K562 (cell line): ENCODE results near the gene GAS2L1. TPM values are rescaled to one million over a fixed set of nuclear protein-coding genes. Genes with fewer than 3 reads are reported as not detected.
A peak's percentile ranks its signal among the peaks of the same experiment; 100 is the strongest.

ENCODE experiments used
- ATF1 ChIP-seq, 2 experiments: fragments of 450-650 bp in 1 of 2; IDR thresholded peaks; 2 replicates each; pipeline ENCODE4 v1.6.1; 2016; ENCODE audit warnings: missing compliant biosample characterization in 1 of 2, missing genetic modification characterization in 1 of 2
- CHD1 ChIP-seq: fragments of 200-600 bp; sonication (generic); IDR thresholded peaks from one replicate; pipeline ENCODE4 v1.6.1; 2012; ENCODE audit warnings: mild to moderate bottlenecking, moderate library complexity, low read length, inconsistent platforms
- CSDE1 ChIP-seq, 2 experiments: fragments of 450-650 bp; IDR thresholded peaks; 2 replicates each; pipeline ENCODE4 v1.6.1; 2016; ENCODE audit warnings: mild to moderate bottlenecking in 1 of 2
- GABPA ChIP-seq: fragments of 200-800 bp; sonication (Bioruptor generic); conservative IDR thresholded peaks from 2 replicates; pipeline ENCODE4 v1.6.1; 2016; ENCODE audit warnings: low read depth, missing genetic modification characterization, missing compliant biosample characterization
- MCM5 ChIP-seq: fragments of 450-650 bp; IDR thresholded peaks from 2 replicates; pipeline ENCODE4 v1.6.1; 2016; ENCODE audit warnings: low read depth
- NCOA6 ChIP-seq: fragments of 450-650 bp; IDR thresholded peaks from 2 replicates; pipeline ENCODE4 v1.6.1; 2017; ENCODE audit warnings: mild to moderate bottlenecking
- NFYB ChIP-seq: IDR thresholded peaks from 2 replicates; pipeline ENCODE4 v1.6.1; 2011; ENCODE audit warnings: mild to moderate bottlenecking, moderate library complexity; ENCODE audit not compliant: insufficient read length; ENCODE audit errors: extremely low read depth
- OTX1 ChIP-seq: fragments of 450-650 bp; formaldehyde crosslinking; IDR thresholded peaks from 2 replicates; pipeline ENCODE4 v1.4.0; 2022; ENCODE audit warnings: mild to moderate bottlenecking
- PHF20 ChIP-seq: fragments of 450-650 bp; IDR thresholded peaks from 2 replicates; pipeline ENCODE4 v1.6.1; 2018; ENCODE audit not compliant: partially characterized antibody
- SMARCA5 ChIP-seq: fragments of 450-650 bp; IDR thresholded peaks from 2 replicates; pipeline ENCODE4 v1.6.1; 2016
- SOX6 ChIP-seq: fragments of 450-650 bp; IDR thresholded peaks from 2 replicates; pipeline ENCODE4 v1.6.1; 2014; ENCODE audit warnings: mild to moderate bottlenecking
- SRSF3 ChIP-seq: fragments of 200-400 bp; formaldehyde crosslinking; IDR thresholded peaks from 2 replicates; pipeline ENCODE4 v1.6.1; 2016; ENCODE audit warnings: mild to moderate bottlenecking, low read length, moderate library complexity; ENCODE audit not compliant: insufficient read depth
- XRCC4 ChIP-seq: IDR thresholded peaks from one replicate; pipeline ENCODE4 v1.6.1; 2011; ENCODE audit not compliant: insufficient read depth, insufficient read length; ENCODE audit errors: extremely low read depth
- ZEB2 ChIP-seq: fragments of 450-650 bp; IDR thresholded peaks from 2 replicates; pipeline ENCODE4 v1.6.1; 2016
- ZNF232 ChIP-seq: sonication (generic); formaldehyde crosslinking; IDR thresholded peaks from 2 replicates; pipeline ENCODE4 v1.8.0; 2022; ENCODE audit warnings: mild to moderate bottlenecking, missing genetic modification reagents
- polyA plus RNA-seq, 8 experiments: library from polyadenylated mRNA; depleted of rRNA in 4 of 8; stranded (reverse) in 5 of 8; unstranded in 3 of 8; fragments of >200 nt; fragmentation: Nextera tagmentation in 2 of 8; fragmentation: Illumina TruSeq in 1 of 8; extraction: Ambion mirVana in 2 of 8; extraction: Trizol in 1 of 8; gene quantifications; 2 replicates each; pipeline versions ENCODE4 v1.2.1 to v1.2.3, GENCODE V29; 2011 to 2014; ENCODE audit warnings: inconsistent platforms in 1 of 8, missing spikeins in 1 of 8
- total RNA-seq, 7 experiments: library from RNA; depleted of rRNA in 6 of 7; stranded (reverse); fragments of >200 nt in 6 of 7; fragmentation: Illumina TruSeq in 2 of 7; extraction: Trizol in 2 of 7; gene quantifications; 2 replicates each; pipeline versions ENCODE4 v1.2.1 to v1.2.3, GENCODE V29; 2011 to 2021; ENCODE audit warnings: low replicate concordance in 1 of 7
- TF ChIP-seq, protein P1 (sequence below): fragments of 450-650 bp; IDR thresholded peaks from 2 replicates; pipeline ENCODE4 v1.6.1; 2016; ENCODE audit warnings: mild to moderate bottlenecking, moderate library complexity
- TF ChIP-seq, protein P2 (sequence below): fragments of 450-650 bp; IDR thresholded peaks from 2 replicates; pipeline ENCODE4 v1.6.1; 2016; ENCODE audit warnings: mild to moderate bottlenecking

Gene GAS2L1
- total and polyA plus RNA-seq, 9 of the 15 experiments (the other 6 are each of a cell fraction or from before 2014, with no cell fraction given), result 0.56 to 19.7 (median 3.2) TPM

DNA sequence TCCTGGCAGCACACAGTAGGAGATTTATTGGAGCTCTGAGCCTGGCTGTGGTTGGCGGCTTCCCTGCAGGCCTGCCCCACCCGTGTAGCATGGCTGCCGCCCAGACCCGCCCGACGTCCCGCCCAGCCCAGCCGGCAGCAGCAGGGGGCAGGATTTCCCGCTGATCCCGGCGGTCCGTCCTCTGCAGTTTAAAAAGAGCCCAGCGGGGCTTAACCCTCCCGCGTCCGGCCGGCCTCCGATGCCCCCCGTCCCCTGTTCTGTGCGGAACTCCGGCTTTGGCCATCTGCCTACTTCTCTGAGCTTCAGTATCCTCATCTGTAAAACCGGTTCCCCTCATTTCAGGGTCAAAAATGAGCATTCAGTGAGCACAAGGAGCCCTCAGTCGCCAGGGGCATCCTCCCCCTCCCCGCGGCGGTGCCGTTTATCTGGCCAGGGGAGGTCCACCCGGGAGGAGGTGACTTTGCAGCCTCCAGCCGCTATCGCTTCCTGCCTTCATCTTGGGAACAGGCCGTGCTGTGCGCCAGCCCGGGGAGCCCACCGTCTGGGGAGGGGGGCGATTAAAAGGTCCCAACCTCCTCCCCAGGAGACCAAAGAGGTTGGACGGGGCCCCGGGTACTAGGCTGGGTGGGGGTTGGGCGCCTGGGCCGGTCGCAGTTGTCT, at the start of gene GAS2L1 (continued):
- TF ChIP-seq, protein P1, sequence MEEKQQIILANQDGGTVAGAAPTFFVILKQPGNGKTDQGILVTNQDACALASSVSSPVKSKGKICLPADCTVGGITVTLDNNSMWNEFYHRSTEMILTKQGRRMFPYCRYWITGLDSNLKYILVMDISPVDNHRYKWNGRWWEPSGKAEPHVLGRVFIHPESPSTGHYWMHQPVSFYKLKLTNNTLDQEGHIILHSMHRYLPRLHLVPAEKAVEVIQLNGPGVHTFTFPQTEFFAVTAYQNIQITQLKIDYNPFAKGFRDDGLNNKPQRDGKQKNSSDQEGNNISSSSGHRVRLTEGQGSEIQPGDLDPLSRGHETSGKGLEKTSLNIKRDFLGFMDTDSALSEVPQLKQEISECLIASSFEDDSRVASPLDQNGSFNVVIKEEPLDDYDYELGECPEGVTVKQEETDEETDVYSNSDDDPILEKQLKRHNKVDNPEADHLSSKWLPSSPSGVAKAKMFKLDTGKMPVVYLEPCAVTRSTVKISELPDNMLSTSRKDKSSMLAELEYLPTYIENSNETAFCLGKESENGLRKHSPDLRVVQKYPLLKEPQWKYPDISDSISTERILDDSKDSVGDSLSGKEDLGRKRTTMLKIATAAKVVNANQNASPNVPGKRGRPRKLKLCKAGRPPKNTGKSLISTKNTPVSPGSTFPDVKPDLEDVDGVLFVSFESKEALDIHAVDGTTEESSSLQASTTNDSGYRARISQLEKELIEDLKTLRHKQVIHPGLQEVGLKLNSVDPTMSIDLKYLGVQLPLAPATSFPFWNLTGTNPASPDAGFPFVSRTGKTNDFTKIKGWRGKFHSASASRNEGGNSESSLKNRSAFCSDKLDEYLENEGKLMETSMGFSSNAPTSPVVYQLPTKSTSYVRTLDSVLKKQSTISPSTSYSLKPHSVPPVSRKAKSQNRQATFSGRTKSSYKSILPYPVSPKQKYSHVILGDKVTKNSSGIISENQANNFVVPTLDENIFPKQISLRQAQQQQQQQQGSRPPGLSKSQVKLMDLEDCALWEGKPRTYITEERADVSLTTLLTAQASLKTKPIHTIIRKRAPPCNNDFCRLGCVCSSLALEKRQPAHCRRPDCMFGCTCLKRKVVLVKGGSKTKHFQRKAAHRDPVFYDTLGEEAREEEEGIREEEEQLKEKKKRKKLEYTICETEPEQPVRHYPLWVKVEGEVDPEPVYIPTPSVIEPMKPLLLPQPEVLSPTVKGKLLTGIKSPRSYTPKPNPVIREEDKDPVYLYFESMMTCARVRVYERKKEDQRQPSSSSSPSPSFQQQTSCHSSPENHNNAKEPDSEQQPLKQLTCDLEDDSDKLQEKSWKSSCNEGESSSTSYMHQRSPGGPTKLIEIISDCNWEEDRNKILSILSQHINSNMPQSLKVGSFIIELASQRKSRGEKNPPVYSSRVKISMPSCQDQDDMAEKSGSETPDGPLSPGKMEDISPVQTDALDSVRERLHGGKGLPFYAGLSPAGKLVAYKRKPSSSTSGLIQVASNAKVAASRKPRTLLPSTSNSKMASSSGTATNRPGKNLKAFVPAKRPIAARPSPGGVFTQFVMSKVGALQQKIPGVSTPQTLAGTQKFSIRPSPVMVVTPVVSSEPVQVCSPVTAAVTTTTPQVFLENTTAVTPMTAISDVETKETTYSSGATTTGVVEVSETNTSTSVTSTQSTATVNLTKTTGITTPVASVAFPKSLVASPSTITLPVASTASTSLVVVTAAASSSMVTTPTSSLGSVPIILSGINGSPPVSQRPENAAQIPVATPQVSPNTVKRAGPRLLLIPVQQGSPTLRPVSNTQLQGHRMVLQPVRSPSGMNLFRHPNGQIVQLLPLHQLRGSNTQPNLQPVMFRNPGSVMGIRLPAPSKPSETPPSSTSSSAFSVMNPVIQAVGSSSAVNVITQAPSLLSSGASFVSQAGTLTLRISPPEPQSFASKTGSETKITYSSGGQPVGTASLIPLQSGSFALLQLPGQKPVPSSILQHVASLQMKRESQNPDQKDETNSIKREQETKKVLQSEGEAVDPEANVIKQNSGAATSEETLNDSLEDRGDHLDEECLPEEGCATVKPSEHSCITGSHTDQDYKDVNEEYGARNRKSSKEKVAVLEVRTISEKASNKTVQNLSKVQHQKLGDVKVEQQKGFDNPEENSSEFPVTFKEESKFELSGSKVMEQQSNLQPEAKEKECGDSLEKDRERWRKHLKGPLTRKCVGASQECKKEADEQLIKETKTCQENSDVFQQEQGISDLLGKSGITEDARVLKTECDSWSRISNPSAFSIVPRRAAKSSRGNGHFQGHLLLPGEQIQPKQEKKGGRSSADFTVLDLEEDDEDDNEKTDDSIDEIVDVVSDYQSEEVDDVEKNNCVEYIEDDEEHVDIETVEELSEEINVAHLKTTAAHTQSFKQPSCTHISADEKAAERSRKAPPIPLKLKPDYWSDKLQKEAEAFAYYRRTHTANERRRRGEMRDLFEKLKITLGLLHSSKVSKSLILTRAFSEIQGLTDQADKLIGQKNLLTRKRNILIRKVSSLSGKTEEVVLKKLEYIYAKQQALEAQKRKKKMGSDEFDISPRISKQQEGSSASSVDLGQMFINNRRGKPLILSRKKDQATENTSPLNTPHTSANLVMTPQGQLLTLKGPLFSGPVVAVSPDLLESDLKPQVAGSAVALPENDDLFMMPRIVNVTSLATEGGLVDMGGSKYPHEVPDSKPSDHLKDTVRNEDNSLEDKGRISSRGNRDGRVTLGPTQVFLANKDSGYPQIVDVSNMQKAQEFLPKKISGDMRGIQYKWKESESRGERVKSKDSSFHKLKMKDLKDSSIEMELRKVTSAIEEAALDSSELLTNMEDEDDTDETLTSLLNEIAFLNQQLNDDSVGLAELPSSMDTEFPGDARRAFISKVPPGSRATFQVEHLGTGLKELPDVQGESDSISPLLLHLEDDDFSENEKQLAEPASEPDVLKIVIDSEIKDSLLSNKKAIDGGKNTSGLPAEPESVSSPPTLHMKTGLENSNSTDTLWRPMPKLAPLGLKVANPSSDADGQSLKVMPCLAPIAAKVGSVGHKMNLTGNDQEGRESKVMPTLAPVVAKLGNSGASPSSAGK, result peak; percentile 44; the same call in 1 of the 2 replicates
- TF ChIP-seq NCOA6 (no peak), PHF20 (no peak), NFYB (no peak), CSDE1 (IDR thresholded peaks at IDR 0.05) (no peak), XRCC4 (no peak), GABPA (tag) (no peak), OTX1 (CRISPR knock-in tag) (no peak), SMARCA5 (no peak), SRSF3 (no peak), MCM5 (no peak), SOX6 (peak; percentile 32; the same call in 1 of the 2 replicates), ZNF232 (CRISPR knock-in tag) (no peak), CHD1 (no peak), ATF1 (CRISPR knock-in tag; IDR thresholded peaks at IDR 0.05) (no peak), ATF1 (tag; IDR thresholded peaks at IDR 0.05) (peak; percentile 33), ZEB2 (0 out of 2 replicates have a peak, but pooled peaks have one; percentile 28)
- TF ChIP-seq, protein P2, sequence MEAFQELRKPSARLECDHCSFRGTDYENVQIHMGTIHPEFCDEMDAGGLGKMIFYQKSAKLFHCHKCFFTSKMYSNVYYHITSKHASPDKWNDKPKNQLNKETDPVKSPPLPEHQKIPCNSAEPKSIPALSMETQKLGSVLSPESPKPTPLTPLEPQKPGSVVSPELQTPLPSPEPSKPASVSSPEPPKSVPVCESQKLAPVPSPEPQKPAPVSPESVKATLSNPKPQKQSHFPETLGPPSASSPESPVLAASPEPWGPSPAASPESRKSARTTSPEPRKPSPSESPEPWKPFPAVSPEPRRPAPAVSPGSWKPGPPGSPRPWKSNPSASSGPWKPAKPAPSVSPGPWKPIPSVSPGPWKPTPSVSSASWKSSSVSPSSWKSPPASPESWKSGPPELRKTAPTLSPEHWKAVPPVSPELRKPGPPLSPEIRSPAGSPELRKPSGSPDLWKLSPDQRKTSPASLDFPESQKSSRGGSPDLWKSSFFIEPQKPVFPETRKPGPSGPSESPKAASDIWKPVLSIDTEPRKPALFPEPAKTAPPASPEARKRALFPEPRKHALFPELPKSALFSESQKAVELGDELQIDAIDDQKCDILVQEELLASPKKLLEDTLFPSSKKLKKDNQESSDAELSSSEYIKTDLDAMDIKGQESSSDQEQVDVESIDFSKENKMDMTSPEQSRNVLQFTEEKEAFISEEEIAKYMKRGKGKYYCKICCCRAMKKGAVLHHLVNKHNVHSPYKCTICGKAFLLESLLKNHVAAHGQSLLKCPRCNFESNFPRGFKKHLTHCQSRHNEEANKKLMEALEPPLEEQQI, result no peak
